ENCODE results near the gene ZNF888.
A peak's percentile ranks its signal among the peaks of the same experiment; 100 is the strongest.

Gene ZNF888

GRCh38 chr19:52922841-52923777 is at the start of gene ZNF888:
ZNF888 (minus strand) TSS chr19:52923428; CDS start chr19:52917873, 5,555 bp downstream.
- peak; percentile 57 for DNase-seq

- no peak for DNase-seq
Measured at GRCh38 chr19:52967772-52968171, 44.5 kb upstream of the ZNF888 start.

- no peak for DNase-seq
Measured at GRCh38 chr19:52963247-52963618, 40.0 kb upstream of the ZNF888 start.

GRCh38 chr19:52962394-52963246 is 39.4 kb upstream of the ZNF888 start, which contains the start of gene ZNF816:
ZNF816 (minus strand) TSS chr19:52962881; CDS start chr19:52956089, 6,792 bp downstream.
- DNase-seq = peak; percentile 92

- no peak for DNase-seq
Measured at GRCh38 chr19:52961981-52962380, 38.8 kb upstream of the ZNF888 start.

- no peak for DNase-seq
Measured at GRCh38 chr19:52959613-52960295, 36.5 kb upstream of the ZNF888 start.

GRCh38 chr19:52957591-52957990 is 34.4 kb upstream of the ZNF888 start:
- DNase-seq = no peak

- no peak for DNase-seq
Measured at GRCh38 chr19:52956917-52957316, 33.7 kb upstream of the ZNF888 start.

- no peak for DNase-seq
Measured at GRCh38 chr19:52949422-52949821, 26.2 kb upstream of the ZNF888 start.

- DNase-seq = no peak
Measured at GRCh38 chr19:52948025-52948770, 25.0 kb upstream of the ZNF888 start.

- DNase-seq = no peak
Measured at GRCh38 chr19:52946322-52947310, 23.4 kb upstream of the ZNF888 start.

- DNase-seq = no peak
Measured at GRCh38 chr19:52945652-52946321, 22.6 kb upstream of the ZNF888 start.

- peak; percentile 28 for DNase-seq
Measured at GRCh38 chr19:52944703-52945493, 21.7 kb upstream of the ZNF888 start.

- DNase-seq = no peak
Measured at GRCh38 chr19:52943884-52944643, 20.8 kb upstream of the ZNF888 start.

- DNase-seq = no peak
Measured at GRCh38 chr19:52943134-52943883, 20.1 kb upstream of the ZNF888 start.

- peak; percentile 72 for DNase-seq
Measured at GRCh38 chr19:52942386-52943133, 19.3 kb upstream of the ZNF888 start.

- DNase-seq = peak; percentile 4
Measured at GRCh38 chr19:52941941-52942385, 18.7 kb upstream of the ZNF888 start.

All from COR-L47 (cell line).